SHP77 treated with DMSO at 0.1 percent for 48 hours (cell line): ENCODE measurements around the gene MPC1L.
A peak's percentile ranks its signal among the peaks of the same experiment; 100 is the strongest.

ENCODE experiments used
- DNase-seq: peaks from one replicate; lab custom pipeline; 2025; lab: John Stamatoyannopoulos, UW

The MPC1L gene

GRCh38 chrX:40632199-40632598, 9.0 kb downstream of the MPC1L start:
- no peak for DNase-seq

GRCh38 chrX:40637687-40638086, 14.5 kb downstream of the MPC1L start:
- no peak for DNase-seq

GRCh38 chrX:40644176-40644575, 20.9 kb downstream of the MPC1L start:
- no peak for DNase-seq

GRCh38 chrX:40644821-40645358, 21.7 kb downstream of the MPC1L start:
- no peak for DNase-seq

- no peak for DNase-seq
Measured at GRCh38 chrX:40646489-40647306, 23.5 kb downstream of the MPC1L start.

- DNase-seq: peak; percentile 46
Measured at GRCh38 chrX:40647307-40648197, 24.3 kb downstream of the MPC1L start, which contains the start of gene CXorf38. CXorf38 (minus strand) TSS chrX:40647561; CDS start chrX:40647520, 41 bp downstream.

- DNase-seq: peak; percentile 1
Measured at GRCh38 chrX:40651620-40652223, 28.5 kb downstream of the MPC1L start.

DNA sequence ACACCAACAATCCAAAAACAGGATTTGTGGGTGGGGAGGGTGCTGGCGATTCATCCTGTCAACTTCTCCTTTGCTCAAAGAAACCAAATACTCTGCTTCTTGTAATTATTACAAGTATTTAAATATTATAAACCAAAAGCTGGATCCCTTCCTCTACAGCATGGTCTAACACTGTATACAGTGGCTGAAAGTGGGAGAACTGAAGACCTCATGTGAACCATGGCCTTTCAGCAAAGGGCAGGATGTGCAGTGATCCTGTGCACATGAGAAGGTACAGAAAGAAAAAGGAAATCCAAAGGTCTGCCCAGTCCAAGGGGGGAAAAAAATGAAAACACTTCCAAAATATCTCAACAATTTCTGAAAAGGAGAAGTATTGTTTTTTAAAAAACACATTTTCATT, 29.4 kb downstream of the MPC1L start:
- no peak for DNase-seq

GRCh38 chrX:40653535-40653934, 30.3 kb downstream of the MPC1L start:
- no peak for DNase-seq

GRCh38 chrX:40660381-40660780, 37.2 kb downstream of the MPC1L start:
- DNase-seq: no peak

GRCh38 chrX:40661489-40661888, 38.3 kb downstream of the MPC1L start:
- no peak for DNase-seq

DNA sequence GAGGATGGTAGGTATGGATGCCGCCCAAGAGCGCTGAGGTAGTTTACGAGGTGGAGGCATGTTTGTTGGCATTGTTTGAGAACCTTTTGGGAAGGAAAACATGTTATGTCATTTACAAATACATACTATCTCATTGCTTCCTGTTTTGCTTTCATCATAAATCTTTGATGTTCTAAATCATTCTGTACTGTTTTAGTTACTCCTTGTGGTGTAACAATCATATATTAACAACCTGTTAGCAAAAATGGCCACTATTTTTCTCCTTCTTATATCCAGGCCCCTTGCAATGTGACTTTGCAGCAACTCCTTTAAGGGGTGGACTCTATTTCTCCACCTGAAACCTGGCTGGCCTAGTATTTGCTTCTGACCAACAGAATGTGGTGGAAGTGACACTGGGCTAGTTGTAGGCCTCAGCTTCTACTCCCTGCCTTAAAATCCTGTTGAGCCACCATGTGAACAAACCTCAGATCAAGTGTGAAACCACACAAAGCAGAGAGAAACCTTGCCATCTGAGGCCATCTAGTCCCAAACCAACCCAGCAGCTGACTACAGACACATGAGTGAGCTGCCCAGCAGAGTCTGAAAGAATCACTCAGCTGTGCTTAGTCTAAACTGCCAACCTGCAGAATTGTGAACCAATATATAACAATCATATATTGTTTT, 40.0 kb downstream of the MPC1L start:
- no peak for DNase-seq

DNA sequence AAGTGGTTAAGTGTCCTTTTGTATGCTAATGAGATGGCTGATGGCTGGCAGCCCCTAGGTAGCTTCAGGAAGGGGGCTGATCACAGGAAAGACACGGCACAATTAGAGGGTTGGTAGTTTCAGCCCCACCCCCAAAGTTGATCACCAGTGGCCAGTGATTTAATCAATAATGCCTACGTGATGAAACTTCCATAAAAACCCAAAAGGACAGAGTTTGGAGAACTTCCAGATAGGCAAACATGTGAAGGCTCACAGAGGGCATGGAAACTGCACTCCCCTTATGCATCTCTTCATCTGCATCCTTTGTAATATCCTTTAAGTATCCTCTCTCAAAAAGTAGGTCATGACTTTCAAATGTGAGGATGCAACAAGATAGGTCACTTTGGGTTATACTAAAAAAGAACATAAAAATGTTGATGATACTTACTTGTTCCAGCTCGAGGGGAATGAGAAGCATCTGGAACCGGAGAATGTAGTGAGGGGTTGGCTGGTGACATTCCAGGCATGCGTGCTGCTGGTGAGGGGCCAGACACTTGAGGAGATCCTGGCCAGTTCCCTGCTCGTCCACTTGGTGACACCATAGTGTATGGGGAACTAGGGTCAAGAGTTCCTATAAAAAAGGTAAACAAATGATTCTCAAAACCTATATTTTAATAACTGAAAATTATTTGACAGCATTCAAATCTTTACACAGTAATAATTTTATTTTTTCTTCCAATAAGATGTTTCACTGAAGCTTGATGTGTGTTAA, 40.8 kb downstream of the MPC1L start:
- no peak for DNase-seq

GRCh38 chrX:40671126-40671525, 47.9 kb downstream of the MPC1L start:
- no peak for DNase-seq
